Suppressor macrophage (primary cell): ENCODE data around the gene CABP7.

ENCODE experiments used
- DNase-seq, 4 experiments: peaks; one replicate each; pipeline ENCODE4 v3.0.0-alpha.2; 2020 to 2022

The CABP7 gene

GRCh38 chr22:29723766-29724165 lies 4.0 kb downstream of the CABP7 start:
- DNase-seq: no peak

GRCh38 chr22:29724843-29725242 lies 5.0 kb downstream of the CABP7 start:
- DNase-seq: no peak

GRCh38 chr22:29726106-29726505 lies 6.3 kb downstream of the CABP7 start:
- no peak for DNase-seq

GRCh38 chr22:29726512-29727130 lies 6.8 kb downstream of the CABP7 start:
- DNase-seq: no peak

- DNase-seq: peak in 3 of 4 experiments; percentile 25 to 56 (median 40)
Measured at GRCh38 chr22:29727131-29727523, 7.3 kb downstream of the CABP7 start.

GRCh38 chr22:29729161-29729560 lies 9.4 kb downstream of the CABP7 start:
- no peak for DNase-seq

GRCh38 chr22:29731058-29731850 lies 11.5 kb downstream of the CABP7 start:
- DNase-seq: no peak

- no peak for DNase-seq
Measured at GRCh38 chr22:29732883-29733282, 13.1 kb downstream of the CABP7 start.

- DNase-seq: no peak
Measured at GRCh38 chr22:29733362-29734201, 13.8 kb downstream of the CABP7 start.

- no peak for DNase-seq
Measured at GRCh38 chr22:29734406-29734805, 14.6 kb downstream of the CABP7 start.

- no peak for DNase-seq
Measured at GRCh38 chr22:29734838-29735237, 15.0 kb downstream of the CABP7 start.

- no peak for DNase-seq
Measured at GRCh38 chr22:29735416-29735815, 15.6 kb downstream of the CABP7 start.

GRCh38 chr22:29737251-29738117 lies 17.7 kb downstream of the CABP7 start:
- DNase-seq: no peak

- no peak for DNase-seq
Measured at GRCh38 chr22:29738118-29738815, 18.5 kb downstream of the CABP7 start.

GRCh38 chr22:29739346-29739875 lies 19.6 kb downstream of the CABP7 start:
- no peak for DNase-seq

- no peak for DNase-seq
Measured at GRCh38 chr22:29740216-29740615, 20.4 kb downstream of the CABP7 start.

GRCh38 chr22:29741926-29742325 lies 22.1 kb downstream of the CABP7 start:
- DNase-seq: no peak

- no peak for DNase-seq
Measured at GRCh38 chr22:29742326-29742725, 22.5 kb downstream of the CABP7 start.

GRCh38 chr22:29744902-29745301 lies 25.1 kb downstream of the CABP7 start:
- no peak for DNase-seq

GRCh38 chr22:29747832-29748231 lies 28.0 kb downstream of the CABP7 start:
- no peak for DNase-seq

GRCh38 chr22:29748248-29748893 lies 28.6 kb downstream of the CABP7 start:
- no peak for DNase-seq
